ENCODE measurements around the gene SORL1. TPM values are rescaled to one million over a fixed set of nuclear protein-coding genes. Genes with fewer than 3 reads are reported as not detected.

The SORL1 gene
- total and polyA plus RNA-seq, 7 donors: 3.2 to 19.8 (median 12.2) TPM

GRCh38 chr11:121547574-121547973 lies 95.5 kb downstream of the SORL1 start:
- Histone ChIP-seq H3K36me3 (peaks cover 0 to 17% (median 0%) of the 10 kb centered on the region in 4 donors), H3K27ac (no peak overlapping the region), H3K27me3 (no peaks in the 10 kb centered on the region), H3K4me3 (no peak overlapping the region), H3K4me1 (peaks cover 0 to 19% (median 4%) of the 10 kb centered on the region in 4 donors), H3K9me3 (no peaks in the 10 kb centered on the region)
- intact Hi-C loops (cut with DNase I): no loop called here
- WGBS, 2 donors: 39 to 78% methylated on average over 3 of the region's 3 CpGs
- TF ChIP-seq CTCF (IDR thresholded peaks at IDR 0.05) (no peak), POLR2A (IDR thresholded peaks at IDR 0.05) (no peak), POLR2AphosphoS5 (IDR thresholded peaks at IDR 0.05) (no peak)
- no peak for DNase-seq

- DNase-seq: no peak
- TF ChIP-seq EP300 (IDR thresholded peaks at IDR 0.05) (no peak), POLR2A (IDR thresholded peaks at IDR 0.05) (no peak), CTCF (IDR thresholded peaks at IDR 0.05) (no peak), POLR2AphosphoS5 (IDR thresholded peaks at IDR 0.05) (no peak)
- Histone ChIP-seq H3K4me1 (peaks cover 0 to 19% (median 4%) of the 10 kb centered on the region in 4 donors), H3K27ac (peak overlapping the region in 2 of 4 donors; percentile 35 to 58), H3K9me3 (no peaks in the 10 kb centered on the region), H3K27me3 (no peaks in the 10 kb centered on the region), H3K36me3 (no peaks in the 10 kb centered on the region), H3K4me3 (no peak overlapping the region)
- intact Hi-C loops (cut with DNase I): no loop called here
- 88 to 93% methylated on average over 10 of the region's 10 CpGs for WGBS, 2 donors
These were observed 98.3 kb downstream of the SORL1 start for GRCh38 chr11:121550247-121551030.

- DNase-seq: no peak
- WGBS, 2 donors: 91 to 93% methylated on average over 5 of the region's 5 CpGs
- H3K4me3 ChIP-seq: no peak overlapping the region
- no peaks in the 10 kb centered on the region for H3K27me3 ChIP-seq
- peaks cover 0 to 10% (median 0%) of the 10 kb centered on the region in 4 donors for H3K36me3 ChIP-seq
- H3K27ac ChIP-seq: no peak overlapping the region
- TF ChIP-seq POLR2AphosphoS5 (IDR thresholded peaks at IDR 0.05) (no peak), POLR2A (IDR thresholded peaks at IDR 0.05) (no peak), EP300 (IDR thresholded peaks at IDR 0.05) (no peak), CTCF (IDR thresholded peaks at IDR 0.05) (no peak)
- H3K9me3 ChIP-seq: no peaks in the 10 kb centered on the region
- intact Hi-C loops (cut with DNase I): no loop called here
- H3K4me1 ChIP-seq: peaks cover 0 to 14% (median 4%) of the 10 kb centered on the region in 4 donors
These were observed 99.3 kb downstream of the SORL1 start for GRCh38 chr11:121551463-121551862.

- Histone ChIP-seq H3K4me3 (no peak overlapping the region), H3K9me3 (no peaks in the 10 kb centered on the region), H3K27me3 (no peaks in the 10 kb centered on the region), H3K27ac (no peak overlapping the region), H3K4me1 (peaks cover 0 to 13% (median 4%) of the 10 kb centered on the region in 4 donors), H3K36me3 (peaks cover 0 to 10% (median 0%) of the 10 kb centered on the region in 4 donors)
- no peak for DNase-seq
- intact Hi-C loops (cut with DNase I): no loop called here
- TF ChIP-seq CTCF (IDR thresholded peaks at IDR 0.05) (no peak), POLR2A (IDR thresholded peaks at IDR 0.05) (no peak), EP300 (IDR thresholded peaks at IDR 0.05) (no peak), POLR2AphosphoS5 (IDR thresholded peaks at IDR 0.05) (no peak)
- WGBS, 2 donors: 97 to 98% methylated on average over 5 of the region's 5 CpGs
These were observed 100.0 kb downstream of the SORL1 start for GRCh38 chr11:121552154-121552553.
